NT2/D1 (cell line): Measurements from ENCODE around the gene EML6.

Source experiments
- SUZ12 ChIP-seq: IDR thresholded peaks from 2 replicates; pipeline ENCODE4 v1.6.1; 2011; ENCODE audit not compliant: insufficient read length, insufficient read depth; ENCODE audit errors: extremely low read depth
- YY1 ChIP-seq: IDR thresholded peaks from 2 replicates; pipeline ENCODE4 v1.6.1; 2011; ENCODE audit not compliant: insufficient read length, insufficient read depth

- TF ChIP-seq SUZ12 (no peak), YY1 (no peak)
These were observed 221.4 kb downstream of the EML6 start for GRCh38 chr2:54944724-54945326.
